GM23338 (cell line): ENCODE measurements around the gene STRBP. TPM values are rescaled to one million over a fixed set of nuclear protein-coding genes. Genes with fewer than 3 reads are reported as not detected.

Experiments used
- ATAC-seq: fragments of 200-7000 bp; cut with Tn5 transposase; 3 replicates; pipeline ENCODE4 v1.9.1; 2020
- DNase-seq: peaks from one replicate; pipeline ENCODE4 v3.0.0-alpha.2; 2015; ENCODE audit warnings: low spot score
- H2AFZ ChIP-seq: fragments of 200-600 bp; sonication (generic); 2 replicates; pipeline ENCODE4 v1.8.0; 2016; ENCODE audit warnings: antibody characterized with exemption, mild to moderate bottlenecking, moderate library complexity
- H3F3A ChIP-seq: fragments of 200-600 bp; sonication (generic); replicated peaks from 2 replicates; pipeline ENCODE4 v1.8.0; 2017; ENCODE audit warnings: antibody characterized with exemption, mixed run types, low read depth
- H3K27ac ChIP-seq: fragments of 200-600 bp; sonication (generic); 2 replicates; pipeline ENCODE4 v1.6.1; 2016; ENCODE audit warnings: low read depth
- H3K27me3 ChIP-seq: fragments of 200-600 bp; sonication (generic); 2 replicates; pipeline ENCODE4 v1.8.0; 2016; ENCODE audit warnings: mild to moderate bottlenecking, mixed run types, moderate library complexity; ENCODE audit not compliant: insufficient read depth
- H3K36me3 ChIP-seq: fragments of 200-600 bp; sonication (generic); 2 replicates; pipeline ENCODE4 v1.8.0; 2016; ENCODE audit warnings: mild to moderate bottlenecking; ENCODE audit not compliant: insufficient read depth
- H3K4me1 ChIP-seq: fragments of 200-600 bp; sonication (generic); 2 replicates; pipeline ENCODE4 v1.8.0; 2016; ENCODE audit warnings: mild to moderate bottlenecking, moderate library complexity; ENCODE audit not compliant: insufficient read depth
- H3K4me2 ChIP-seq: fragments of 200-600 bp; sonication (generic); 2 replicates; pipeline ENCODE4 v1.7.1; 2017; ENCODE audit warnings: mixed run types
- H3K4me3 ChIP-seq: fragments of 200-600 bp; sonication (generic); 2 replicates; pipeline ENCODE4 v1.6.1; 2016; ENCODE audit warnings: mixed run types
- H3K79me2 ChIP-seq: fragments of 200-600 bp; sonication (generic); replicated peaks from 2 replicates; pipeline ENCODE4 v1.8.0; 2017; ENCODE audit warnings: mild to moderate bottlenecking; ENCODE audit not compliant: insufficient read depth
- H3K9me2 ChIP-seq: fragments of 200-600 bp; sonication (generic); 2 replicates; pipeline ENCODE4 v1.8.0; 2017; ENCODE audit not compliant: insufficient read depth
- H4K20me1 ChIP-seq: fragments of 200-600 bp; sonication (generic); replicated peaks from 2 replicates; pipeline ENCODE4 v1.8.0; 2017; ENCODE audit warnings: mild to moderate bottlenecking; ENCODE audit not compliant: insufficient read depth
- H3K27ac Mint-ChIP-seq: 2 replicates; pipeline ENCODE4 v1.8.0; 2020; ENCODE audit warnings: inconsistent platforms, mild to moderate bottlenecking, moderate library complexity, mixed read lengths
- H3K27me3 Mint-ChIP-seq: 3 replicates; pipeline ENCODE4 v1.8.0; 2022; ENCODE audit warnings: low read depth, mild to moderate bottlenecking, moderate library complexity, mixed read lengths, inconsistent platforms; ENCODE audit not compliant: insufficient read depth, poor library complexity
- H3K36me3 Mint-ChIP-seq: 3 replicates; pipeline ENCODE4 v1.8.0; 2021; ENCODE audit warnings: low read depth, mild to moderate bottlenecking, inconsistent platforms, moderate library complexity, mixed read lengths
- H3K4me1 Mint-ChIP-seq: 3 replicates; pipeline ENCODE4 v1.8.0; 2020; ENCODE audit warnings: mild to moderate bottlenecking, inconsistent platforms, mixed read lengths
- H3K4me3 Mint-ChIP-seq: 3 replicates; pipeline ENCODE4 v1.8.0; 2021; ENCODE audit warnings: moderate library complexity, mild to moderate bottlenecking, inconsistent platforms, mixed read lengths
- H3K9me3 Mint-ChIP-seq: 3 replicates; pipeline ENCODE4 v1.8.0; 2020; ENCODE audit warnings: moderate library complexity, mild to moderate bottlenecking, inconsistent platforms, mixed read lengths
- CREB1 ChIP-seq: fragments of 250-450 bp; sonication (Bioruptor Pico); IDR thresholded peaks from 2 replicates; pipeline ENCODE4 v1.5.0; 2020; ENCODE audit warnings: low read depth, mild to moderate bottlenecking, moderate library complexity
- EZH2 ChIP-seq: fragments of 200-600 bp; sonication (generic); IDR thresholded peaks from one replicate; pipeline ENCODE4 v1.8.0; 2017; ENCODE audit warnings: antibody characterized with exemption, mild to moderate bottlenecking, low read depth; ENCODE audit not compliant: unreplicated experiment
- POLR2AphosphoS5 ChIP-seq: IDR thresholded peaks from 2 replicates; pipeline ENCODE4 v1.6.1; 2016; ENCODE audit warnings: antibody characterized with exemption, low read depth
- polyA plus RNA-seq: library from polyadenylated mRNA; unstranded; fragments of >200 nt; fragmentation: Nextera tagmentation; extraction: Ambion mirVana; gene quantifications from 2 replicates; pipeline ENCODE4 v1.2.1, GENCODE V29; 2016
- total RNA-seq: library from RNA; depleted of rRNA; stranded (reverse); fragments of >200 nt; shearing (Covaris generic); gene quantifications from 2 replicates; pipeline ENCODE4 v1.2.3, GENCODE V29; 2014
- TF ChIP-seq, protein P1 (sequence below), 2 experiments: fragments of 200-600 bp in 1 of 2; sonication (generic) in 1 of 2; conservative IDR thresholded peaks; 2 replicates each; pipeline versions ENCODE4 v1.5.1 to v1.6.1; 2016 to 2017; ENCODE audit warnings: antibody characterized with exemption in 2 of 2, low read depth in 2 of 2, mild to moderate bottlenecking in 2 of 2, moderate library complexity in 1 of 2
- TF ChIP-seq, protein P2 (sequence below): fragments of 250-450 bp; sonication (Bioruptor Pico); IDR thresholded peaks from 2 replicates; pipeline ENCODE4 v1.5.0; 2020; ENCODE audit warnings: mild to moderate bottlenecking, moderate library complexity

The STRBP gene
- total and polyA plus RNA-seq, 2 experiments from 2014 or later: 80.5 to 116 TPM

DNA sequence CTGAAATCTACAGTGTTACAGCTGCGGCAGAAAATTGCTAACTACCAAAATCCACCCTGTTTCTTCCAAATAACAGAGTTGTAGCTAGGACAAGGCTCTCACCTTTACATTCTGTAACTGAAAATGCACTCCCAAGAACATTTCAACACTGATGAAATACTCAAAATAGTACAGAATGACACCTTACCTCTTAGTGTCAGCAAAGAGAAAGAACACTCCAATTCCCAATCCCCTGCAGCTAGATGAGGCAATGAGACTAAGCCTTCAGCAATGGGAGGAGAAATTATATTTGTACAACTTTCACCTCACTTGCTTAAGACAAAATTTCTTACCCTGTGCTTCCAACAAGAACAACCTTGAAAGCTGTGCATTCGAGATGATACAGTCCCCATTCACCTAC is 31.2 kb downstream of the STRBP start:
- no peaks in the 10 kb centered on the region for H3F3A ChIP-seq
- Mint-ChIP-seq H3K27ac (no peak overlapping the region), H3K4me1 (peaks cover 39% of the 10 kb centered on the region), H3K4me3 (no peak overlapping the region), H3K36me3 (peaks cover 5% of the 10 kb centered on the region; the same call in 2 of the 3 replicates), H3K9me3 (no peaks in the 10 kb centered on the region), H3K27me3 (peaks cover 5% of the 10 kb centered on the region)
- peaks cover 39% of the 10 kb centered on the region for H4K20me1 ChIP-seq
- H3K79me2 ChIP-seq: peaks cover 94% of the 10 kb centered on the region
- H3K27ac ChIP-seq: peak overlapping the region; percentile 15; the same call in 1 of the 2 replicates
- no peak overlapping the region for H3K4me3 ChIP-seq
- H3K36me3 ChIP-seq: no peaks in the 10 kb centered on the region
- peaks cover 22% of the 10 kb centered on the region for H3K4me1 ChIP-seq
- no peak for TF ChIP-seq POLR2AphosphoS5
- TF ChIP-seq EZH2: no peak
- no peak for TF ChIP-seq CREB1 (CRISPR knock-in tag)
- TF ChIP-seq, protein P1, sequence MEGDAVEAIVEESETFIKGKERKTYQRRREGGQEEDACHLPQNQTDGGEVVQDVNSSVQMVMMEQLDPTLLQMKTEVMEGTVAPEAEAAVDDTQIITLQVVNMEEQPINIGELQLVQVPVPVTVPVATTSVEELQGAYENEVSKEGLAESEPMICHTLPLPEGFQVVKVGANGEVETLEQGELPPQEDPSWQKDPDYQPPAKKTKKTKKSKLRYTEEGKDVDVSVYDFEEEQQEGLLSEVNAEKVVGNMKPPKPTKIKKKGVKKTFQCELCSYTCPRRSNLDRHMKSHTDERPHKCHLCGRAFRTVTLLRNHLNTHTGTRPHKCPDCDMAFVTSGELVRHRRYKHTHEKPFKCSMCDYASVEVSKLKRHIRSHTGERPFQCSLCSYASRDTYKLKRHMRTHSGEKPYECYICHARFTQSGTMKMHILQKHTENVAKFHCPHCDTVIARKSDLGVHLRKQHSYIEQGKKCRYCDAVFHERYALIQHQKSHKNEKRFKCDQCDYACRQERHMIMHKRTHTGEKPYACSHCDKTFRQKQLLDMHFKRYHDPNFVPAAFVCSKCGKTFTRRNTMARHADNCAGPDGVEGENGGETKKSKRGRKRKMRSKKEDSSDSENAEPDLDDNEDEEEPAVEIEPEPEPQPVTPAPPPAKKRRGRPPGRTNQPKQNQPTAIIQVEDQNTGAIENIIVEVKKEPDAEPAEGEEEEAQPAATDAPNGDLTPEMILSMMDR (conservative IDR thresholded peaks at IDR 0.05; ENCODE audit: low read depth in 2 of 2): no peak
- TF ChIP-seq, protein P2, sequence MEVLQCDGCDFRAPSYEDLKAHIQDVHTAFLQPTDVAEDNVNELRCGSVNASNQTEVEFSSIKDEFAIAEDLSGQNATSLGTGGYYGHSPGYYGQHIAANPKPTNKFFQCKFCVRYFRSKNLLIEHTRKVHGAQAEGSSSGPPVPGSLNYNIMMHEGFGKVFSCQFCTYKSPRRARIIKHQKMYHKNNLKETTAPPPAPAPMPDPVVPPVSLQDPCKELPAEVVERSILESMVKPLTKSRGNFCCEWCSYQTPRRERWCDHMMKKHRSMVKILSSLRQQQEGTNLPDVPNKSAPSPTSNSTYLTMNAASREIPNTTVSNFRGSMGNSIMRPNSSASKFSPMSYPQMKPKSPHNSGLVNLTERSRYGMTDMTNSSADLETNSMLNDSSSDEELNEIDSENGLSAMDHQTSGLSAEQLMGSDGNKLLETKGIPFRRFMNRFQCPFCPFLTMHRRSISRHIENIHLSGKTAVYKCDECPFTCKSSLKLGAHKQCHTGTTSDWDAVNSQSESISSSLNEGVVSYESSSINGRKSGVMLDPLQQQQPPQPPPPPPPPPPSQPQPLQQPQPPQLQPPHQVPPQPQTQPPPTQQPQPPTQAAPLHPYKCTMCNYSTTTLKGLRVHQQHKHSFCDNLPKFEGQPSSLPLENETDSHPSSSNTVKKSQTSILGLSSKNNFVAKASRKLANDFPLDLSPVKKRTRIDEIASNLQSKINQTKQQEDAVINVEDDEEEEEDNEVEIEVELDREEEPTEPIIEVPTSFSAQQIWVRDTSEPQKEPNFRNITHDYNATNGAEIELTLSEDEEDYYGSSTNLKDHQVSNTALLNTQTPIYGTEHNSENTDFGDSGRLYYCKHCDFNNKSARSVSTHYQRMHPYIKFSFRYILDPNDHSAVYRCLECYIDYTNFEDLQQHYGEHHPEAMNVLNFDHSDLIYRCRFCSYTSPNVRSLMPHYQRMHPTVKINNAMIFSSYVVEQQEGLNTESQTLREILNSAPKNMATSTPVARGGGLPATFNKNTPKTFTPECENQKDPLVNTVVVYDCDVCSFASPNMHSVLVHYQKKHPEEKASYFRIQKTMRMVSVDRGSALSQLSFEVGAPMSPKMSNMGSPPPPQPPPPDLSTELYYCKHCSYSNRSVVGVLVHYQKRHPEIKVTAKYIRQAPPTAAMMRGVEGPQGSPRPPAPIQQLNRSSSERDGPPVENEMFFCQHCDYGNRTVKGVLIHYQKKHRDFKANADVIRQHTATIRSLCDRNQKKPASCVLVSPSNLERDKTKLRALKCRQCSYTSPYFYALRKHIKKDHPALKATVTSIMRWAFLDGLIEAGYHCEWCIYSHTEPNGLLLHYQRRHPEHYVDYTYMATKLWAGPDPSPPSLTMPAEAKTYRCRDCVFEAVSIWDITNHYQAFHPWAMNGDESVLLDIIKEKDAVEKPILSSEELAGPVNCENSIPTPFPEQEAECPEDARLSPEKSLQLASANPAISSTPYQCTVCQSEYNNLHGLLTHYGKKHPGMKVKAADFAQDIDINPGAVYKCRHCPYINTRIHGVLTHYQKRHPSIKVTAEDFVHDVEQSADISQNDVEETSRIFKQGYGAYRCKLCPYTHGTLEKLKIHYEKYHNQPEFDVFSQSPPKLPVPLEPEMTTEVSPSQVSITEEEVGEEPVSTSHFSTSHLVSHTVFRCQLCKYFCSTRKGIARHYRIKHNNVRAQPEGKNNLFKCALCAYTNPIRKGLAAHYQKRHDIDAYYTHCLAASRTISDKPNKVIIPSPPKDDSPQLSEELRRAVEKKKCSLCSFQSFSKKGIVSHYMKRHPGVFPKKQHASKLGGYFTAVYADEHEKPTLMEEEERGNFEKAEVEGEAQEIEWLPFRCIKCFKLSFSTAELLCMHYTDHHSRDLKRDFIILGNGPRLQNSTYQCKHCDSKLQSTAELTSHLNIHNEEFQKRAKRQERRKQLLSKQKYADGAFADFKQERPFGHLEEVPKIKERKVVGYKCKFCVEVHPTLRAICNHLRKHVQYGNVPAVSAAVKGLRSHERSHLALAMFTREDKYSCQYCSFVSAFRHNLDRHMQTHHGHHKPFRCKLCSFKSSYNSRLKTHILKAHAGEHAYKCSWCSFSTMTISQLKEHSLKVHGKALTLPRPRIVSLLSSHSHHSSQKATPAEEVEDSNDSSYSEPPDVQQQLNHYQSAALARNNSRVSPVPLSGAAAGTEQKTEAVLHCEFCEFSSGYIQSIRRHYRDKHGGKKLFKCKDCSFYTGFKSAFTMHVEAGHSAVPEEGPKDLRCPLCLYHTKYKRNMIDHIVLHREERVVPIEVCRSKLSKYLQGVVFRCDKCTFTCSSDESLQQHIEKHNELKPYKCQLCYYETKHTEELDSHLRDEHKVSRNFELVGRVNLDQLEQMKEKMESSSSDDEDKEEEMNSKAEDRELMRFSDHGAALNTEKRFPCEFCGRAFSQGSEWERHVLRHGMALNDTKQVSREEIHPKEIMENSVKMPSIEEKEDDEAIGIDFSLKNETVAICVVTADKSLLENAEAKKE: no peak
- DNase-seq (no peak), ATAC-seq (no peak)
- no peak overlapping the region for H3K4me2 ChIP-seq
- H3K27me3 ChIP-seq: no peaks in the 10 kb centered on the region
- no peak overlapping the region for H2AFZ ChIP-seq
- H3K9me2 ChIP-seq: no peaks in the 10 kb centered on the region
